AG08395 (cell line): ENCODE data around the gene DNAJC6.

Source experiments
- DNase-seq: peaks from one replicate; pipeline ENCODE4 v3.0.0; 2012; ENCODE audit warnings: mixed read lengths, low spot score

DNAJC6 gene

DNA sequence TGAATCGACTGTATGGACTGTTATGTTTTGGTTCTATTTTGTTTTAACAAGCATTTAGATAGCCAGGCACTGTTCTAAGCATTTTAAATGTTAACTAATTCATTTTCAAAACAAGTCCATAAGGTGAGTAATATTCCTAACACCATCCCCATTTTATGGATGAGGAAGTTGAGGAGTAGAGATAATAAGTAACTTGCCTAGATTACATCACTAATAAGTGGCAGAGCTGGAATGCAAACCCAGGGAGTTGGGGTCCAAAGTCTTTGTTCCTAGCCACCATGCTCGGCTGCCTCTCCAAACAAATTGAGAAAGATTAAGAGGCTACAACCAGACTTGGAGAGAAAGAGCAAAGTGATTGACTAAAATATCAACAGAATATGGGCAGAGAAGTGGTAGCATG is 98.5 kb downstream of the DNAJC6 start:
- no peak for DNase-seq

DNA sequence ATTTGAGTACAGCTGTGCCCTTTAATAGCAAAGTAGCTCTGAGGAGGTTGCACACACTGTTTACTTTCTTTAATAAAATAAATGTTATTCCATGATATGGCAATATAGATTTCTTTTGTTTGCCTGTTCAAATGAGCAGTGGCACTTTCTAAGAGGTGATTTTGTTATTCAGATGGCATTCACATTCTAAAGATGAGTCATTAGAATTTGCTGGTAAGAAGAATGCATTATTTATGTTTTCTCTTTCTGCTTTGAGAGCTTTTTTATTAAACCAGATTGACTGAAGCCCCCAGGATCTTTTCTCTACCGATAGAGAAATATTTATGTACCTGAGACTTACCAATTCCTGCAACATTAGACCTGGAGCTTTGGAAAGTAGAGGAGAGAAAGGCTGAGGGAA is 100.0 kb downstream of the DNAJC6 start:
- no peak for DNase-seq

DNA sequence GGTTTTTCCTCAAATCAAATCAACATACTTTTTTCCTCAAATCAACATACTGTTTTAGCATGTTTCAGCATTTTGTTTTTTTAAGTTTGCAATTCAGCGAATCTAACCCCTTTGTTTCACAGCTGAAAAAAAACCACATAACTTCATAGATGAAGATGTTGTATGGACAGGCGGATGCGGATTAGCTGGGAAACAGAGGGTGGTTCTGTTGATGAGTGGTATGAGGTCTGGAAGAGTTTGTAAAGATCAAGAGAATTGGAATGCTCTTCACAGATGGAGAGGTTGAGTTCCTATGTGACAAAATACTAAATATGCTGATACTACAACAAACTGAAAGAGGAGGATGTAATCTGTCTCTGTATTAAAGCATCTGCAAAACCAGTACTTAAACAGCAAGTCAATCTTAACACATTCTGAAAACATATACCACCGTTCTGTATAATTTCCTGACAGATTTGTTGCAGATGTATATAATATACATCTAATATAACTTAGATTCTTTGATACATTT is 100.5 kb downstream of the DNAJC6 start:
- DNase-seq, result no peak

DNA sequence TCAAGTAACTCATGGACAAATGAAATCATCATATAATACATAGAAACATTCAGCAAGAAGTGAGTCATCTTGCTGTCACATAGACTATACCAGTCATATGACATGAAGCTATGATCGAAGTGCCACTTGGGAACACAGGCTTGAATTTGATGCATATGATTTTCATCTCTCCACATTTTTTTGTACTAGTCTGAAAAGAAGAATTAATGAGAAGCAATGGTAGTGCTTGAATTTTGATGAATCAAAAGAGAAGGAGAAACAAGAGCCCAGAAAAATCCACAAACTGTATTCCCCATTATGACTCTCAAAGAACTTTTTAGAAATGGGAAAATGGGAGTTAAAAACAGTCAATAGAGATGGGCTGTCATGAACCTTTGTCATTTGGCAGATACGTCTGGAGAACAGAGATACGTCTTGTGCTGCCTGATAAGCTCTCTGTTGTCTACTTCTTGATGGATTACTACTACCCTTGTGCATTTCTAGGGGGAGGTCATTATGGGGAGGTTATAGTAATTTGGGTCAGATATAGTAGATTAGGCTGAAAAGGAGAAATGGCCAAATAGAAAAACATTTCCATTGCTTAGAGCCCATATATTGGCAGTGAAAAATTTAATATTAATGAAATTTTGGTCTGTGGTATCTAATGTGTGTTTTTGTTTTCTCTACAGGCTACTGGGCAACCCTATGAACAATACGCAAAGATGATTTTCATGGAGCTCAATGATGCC is 103.1 kb downstream of the DNAJC6 start:
- no peak for DNase-seq

DNA sequence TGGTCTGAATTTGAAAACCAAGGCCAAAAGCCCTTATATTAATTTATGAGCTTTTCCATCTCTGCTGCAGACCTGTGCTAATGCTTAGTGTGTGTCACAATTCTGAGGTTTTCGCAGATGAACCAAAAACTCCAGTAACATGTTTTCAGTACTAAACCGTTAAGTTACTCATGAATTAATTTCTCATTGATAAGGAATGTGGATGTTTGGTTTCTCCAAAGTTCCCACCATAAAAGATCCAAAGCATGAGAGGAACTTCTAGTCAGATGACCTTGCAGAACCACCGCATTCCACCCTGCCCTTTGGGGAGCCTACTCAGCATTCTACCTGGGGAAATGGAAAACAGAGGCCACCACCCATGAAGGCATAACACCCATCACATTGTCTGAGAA is 103.6 kb downstream of the DNAJC6 start:
- DNase-seq, result peak; percentile 32

DNA sequence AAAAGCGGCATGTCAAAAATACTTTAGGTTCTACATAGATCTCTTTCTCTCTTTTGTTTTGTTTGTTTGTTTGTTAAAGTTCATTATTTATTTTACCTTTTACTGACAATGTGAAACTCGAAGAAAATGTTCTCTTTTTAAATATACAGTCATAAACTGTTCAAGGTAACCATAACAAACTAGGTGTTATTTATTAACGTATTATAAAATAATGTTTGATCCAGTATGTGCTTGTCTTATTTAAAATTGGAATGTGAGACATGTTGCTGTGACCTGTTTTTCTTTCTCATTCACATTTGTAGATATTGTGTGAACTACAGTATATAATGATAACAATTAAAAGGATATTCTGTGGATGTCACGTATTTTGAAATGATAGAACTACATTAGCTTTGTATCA is 105.2 kb downstream of the DNAJC6 start:
- DNase-seq, result no peak

DNA sequence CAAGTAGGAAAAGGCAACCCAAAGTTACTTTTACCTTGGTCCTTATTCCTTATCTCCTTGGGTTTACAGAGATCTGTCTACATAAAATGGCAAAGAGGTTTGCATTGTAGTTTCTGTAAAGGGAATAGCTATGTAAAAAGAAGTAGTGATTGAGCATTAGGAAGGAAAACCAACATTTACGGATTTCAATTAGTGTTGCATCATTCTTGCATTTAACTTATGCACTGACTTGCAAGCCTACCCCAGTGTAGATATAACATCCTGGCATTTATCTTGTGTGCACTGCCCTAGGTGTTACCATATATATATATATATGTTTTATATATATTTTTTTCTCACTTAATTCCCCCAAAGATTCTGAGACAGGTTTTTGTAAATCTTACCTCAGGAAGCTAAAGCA is 107.4 kb downstream of the DNAJC6 start:
- no peak for DNase-seq

DNA sequence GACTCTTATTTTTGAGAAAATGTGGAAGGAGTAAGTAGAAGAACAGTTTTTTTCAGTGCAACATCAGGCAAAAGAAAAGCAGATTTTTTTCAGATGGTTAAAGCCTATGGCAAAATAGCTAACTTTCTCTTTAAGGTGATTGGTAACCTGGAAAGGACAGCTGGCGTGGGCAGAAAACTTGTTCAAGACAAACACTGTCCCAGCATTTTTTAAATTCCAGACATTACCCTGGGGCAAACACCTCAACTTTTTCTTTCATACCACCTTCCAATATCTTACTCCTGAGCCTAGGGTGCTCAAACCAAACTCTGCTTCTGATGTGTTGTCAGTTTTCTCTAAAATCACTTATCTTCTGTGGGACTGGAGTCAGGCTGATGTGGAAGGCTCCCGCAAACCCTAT is 108.4 kb downstream of the DNAJC6 start:
- no peak for DNase-seq

DNA sequence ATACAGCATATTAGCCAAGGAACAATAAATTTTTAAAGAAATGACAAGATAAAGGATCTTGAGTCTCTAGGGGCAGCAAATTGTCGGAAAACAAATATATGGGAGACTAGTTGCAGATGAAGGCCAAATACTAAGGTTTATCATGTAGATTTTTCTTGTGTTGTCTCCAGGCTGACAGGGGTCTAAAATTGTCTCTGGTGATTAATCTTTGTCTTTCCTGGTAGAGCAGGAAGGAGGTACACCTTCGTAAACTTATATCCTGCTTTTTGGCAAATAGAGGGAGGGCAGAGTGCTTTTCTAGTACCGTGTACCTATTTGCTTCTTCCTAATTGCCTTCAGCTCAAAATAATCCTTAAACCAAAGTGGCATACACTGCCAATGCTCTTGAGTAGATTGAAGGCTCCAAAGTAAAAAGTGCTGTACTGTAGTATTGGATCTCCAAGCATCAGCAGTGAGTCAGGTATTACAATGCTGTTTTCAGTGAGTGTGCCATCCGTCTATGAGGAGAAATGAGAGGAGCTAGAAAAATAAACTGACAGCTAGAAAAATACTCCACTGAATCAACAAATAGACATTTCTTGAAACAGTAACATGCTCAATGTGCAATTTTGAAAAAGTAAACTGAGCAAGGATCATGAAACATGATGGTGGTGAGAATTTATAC is 109.3 kb downstream of the DNAJC6 start:
- no peak for DNase-seq

DNA sequence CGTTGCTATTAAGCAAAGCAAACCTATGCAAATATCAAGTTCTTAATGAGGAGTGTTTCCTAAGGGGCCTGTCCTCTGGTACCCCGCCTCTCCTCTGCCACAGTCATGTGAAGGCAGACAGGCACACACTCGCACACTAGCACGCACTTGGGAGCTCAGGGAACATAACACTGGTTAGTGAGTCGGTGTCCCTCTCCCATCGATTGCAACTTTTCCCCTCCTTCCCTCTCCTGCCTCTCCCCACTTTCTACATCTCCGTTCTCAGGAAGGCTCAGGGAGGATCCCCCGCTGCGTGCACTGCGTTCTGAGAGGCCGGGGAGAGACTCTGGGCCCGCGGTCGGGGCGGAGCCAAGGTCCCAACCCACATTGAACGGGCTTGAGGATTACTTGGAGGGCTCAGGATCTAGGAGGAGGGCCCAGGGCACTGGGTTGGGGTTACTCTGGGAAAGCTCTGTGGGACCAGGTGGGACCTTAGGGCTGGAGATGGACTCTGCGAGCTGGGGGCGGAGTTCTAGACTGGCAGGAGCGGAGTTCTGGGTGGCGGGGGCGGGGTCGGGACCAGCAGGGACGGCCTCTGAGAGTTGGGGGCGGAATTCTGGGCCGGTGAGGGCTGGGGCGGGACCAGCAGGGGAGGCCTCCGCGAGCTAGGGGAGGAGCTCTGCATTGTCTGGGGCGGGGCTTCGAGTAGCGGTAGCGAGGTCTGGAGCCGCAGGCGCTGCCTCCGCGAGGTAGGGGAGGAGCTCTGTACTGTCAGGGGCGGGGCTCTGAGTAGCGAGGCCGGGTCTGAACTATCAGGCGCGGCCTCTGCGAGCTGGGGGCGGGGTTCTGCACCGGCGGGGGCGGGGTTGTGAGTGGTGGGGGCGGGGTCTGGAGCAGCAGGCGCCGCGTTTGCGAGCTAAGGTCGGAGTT is 110.6 kb downstream of the DNAJC6 start:
- DNase-seq, result peak; percentile 98

DNA sequence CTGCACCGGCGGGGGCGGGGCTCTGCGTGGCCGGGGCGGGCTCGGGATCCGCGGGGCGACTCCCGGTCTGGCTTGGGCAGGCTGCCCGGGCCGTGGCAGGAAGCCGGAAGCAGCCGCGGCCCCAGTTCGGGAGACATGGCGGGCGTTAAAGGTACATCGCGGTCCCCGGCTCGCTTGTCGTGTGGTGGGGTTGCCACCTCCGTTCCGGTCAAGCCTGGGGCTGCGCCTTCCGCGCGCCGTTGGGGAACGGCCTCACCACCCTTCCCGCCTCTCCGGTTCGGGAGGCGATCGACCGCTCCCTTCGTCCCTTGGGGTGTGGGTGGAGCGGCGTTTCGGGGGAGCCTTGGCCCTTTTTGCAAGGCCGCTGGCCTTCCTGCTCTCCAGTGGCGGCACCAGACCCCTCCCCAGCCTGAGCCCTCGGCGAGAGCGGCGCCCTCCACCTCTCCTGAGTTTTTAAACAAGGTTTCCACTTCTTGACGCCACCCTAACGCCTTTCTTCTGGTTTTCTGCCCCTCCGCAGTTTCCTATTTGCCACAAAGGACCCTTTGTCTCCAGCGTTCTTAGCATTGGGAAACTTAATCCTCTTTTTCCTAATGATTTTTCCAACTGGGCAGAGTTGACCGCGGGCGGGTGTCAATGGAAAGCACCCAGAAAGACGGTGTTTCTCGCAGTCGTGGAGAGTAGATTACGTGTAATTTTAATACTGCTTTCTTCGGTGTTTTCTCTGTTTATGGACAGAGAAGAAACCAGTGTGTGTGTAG is 111.4 kb downstream of the DNAJC6 start, which contains the start of the genes LEPR and LEPROT:
Gene LEPR (plus strand): TSS at position 79 of the 761 bp plus-strand sequence. CDS start 144,898 bp downstream, outside the sequence.
Gene LEPROT (plus strand): TSS at position 79 of the 761 bp plus-strand sequence. CDS start 57 bp downstream, at position 136.
- DNase-seq, result no peak

DNA sequence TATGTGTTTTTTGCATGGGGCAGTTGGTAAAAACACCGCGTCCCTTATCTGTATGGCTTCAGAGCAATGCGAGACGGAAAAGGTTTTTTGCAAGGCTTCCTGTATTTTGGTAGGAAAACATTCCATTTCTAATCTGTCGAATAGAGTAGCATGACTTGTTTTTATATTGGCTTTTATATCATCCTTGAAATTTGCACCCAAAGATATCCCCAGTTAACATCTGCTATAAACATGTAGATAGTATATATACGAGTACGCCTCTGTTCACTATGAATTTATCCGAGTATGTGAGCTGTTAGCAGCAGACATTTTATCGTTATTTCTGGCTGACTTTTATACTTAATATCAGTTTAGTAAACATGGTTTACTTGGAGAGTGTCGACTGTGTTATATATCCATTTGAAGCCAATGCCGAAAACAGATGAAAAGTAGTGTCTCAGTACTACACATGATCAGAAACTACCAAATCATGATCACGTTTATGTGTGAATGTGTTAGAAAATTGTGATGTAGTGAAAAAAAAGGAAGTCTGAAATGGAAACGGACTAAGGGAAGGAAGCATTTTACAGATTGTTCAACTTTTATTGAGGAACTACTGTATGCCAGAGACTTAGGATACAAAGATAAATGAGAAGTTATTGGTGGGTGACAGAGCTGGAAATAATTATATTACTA is 112.1 kb downstream of the DNAJC6 start:
- no peak for DNase-seq

DNA sequence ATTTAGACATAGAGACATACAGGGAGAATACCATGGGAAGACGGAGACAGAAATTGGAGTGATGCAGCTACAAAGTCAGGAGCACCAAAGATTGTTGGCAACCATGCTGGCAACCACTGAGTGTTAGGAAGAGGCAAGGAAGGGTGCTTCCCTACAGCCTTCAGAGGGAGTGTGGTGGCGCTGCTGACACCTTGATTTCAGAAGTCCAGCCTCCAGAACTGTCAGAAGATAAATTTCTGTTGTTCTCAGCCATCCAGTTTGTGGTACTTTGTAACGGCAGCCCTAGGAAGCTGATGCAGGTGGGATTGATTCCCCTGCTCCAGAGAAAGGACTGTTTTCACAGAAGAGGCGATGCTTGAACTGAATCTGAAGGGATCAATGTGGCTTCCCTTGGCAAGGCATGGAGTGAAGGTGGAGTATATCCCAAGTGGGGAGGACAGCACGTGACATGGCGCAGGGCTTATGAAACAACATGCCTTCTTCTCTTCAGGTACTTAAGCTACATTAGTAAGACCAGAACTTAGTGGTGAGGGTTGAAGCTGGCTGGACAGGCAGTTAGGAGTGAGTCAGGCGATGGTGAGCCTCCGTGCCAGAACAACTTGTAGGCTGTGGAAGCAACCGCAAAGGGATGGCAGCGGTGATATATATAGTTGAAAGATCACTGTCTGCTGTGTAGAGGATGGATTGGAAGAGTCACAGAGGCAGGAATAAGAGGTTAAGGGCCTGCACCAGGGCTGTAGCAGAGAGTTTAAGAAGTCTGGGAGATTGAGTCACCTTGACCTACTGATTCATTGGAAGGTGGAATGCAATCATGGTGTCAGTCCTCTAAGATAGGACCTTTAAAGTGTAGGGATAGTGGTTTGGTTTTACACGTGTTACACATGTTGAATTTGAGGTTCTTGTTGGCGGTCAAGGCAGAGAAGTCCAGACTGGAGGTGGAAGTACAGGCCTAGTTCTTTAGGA is 113.2 kb downstream of the DNAJC6 start:
- DNase-seq, result no peak

DNA sequence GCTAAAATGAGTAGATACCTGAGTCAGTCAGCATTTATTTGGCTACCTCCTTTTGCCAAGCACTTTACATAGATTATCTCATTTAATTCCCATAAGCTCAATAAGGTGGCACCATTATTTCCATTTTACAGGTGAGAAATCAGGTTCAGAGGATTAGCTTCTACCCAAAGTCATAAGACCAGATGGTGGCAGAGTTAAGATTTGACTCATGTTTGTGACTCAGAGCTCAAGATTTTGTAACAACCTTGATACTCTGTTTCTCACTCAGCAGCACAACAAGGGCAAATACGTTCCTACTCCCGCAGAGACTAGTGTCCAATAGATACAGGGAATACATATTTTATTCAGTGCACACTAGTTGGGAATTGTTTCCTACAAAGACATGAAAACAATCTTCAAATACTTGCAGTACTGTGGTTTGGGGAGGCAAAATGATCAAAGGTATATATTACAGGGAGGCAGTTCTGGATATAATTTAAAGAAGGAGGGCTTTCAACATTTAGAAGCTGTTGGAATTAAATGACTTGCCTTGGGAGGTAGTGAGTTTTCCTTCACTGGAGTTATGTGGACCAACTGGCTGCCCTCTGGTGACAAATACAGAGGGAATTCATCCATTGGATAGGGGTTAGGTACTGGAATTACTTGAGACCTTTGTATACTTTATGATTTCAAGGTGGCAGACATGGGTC is 114.7 kb downstream of the DNAJC6 start:
- DNase-seq, result peak; percentile 62

DNA sequence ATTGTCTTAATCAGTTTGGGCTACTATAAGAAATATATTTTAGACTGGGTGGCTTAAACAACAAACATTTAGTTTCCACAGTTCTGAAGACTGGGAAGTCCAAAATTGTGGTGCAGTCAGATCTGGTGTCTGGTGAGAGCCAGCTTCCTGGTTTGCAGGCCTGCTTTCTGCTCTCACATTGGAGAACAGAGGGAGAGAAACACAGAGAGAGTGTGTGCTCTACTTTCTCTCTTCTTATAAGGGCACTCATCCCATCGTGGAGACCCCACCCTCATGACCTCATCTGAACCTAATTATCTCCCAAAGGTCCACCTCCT is 115.2 kb downstream of the DNAJC6 start:
- no peak for DNase-seq

DNA sequence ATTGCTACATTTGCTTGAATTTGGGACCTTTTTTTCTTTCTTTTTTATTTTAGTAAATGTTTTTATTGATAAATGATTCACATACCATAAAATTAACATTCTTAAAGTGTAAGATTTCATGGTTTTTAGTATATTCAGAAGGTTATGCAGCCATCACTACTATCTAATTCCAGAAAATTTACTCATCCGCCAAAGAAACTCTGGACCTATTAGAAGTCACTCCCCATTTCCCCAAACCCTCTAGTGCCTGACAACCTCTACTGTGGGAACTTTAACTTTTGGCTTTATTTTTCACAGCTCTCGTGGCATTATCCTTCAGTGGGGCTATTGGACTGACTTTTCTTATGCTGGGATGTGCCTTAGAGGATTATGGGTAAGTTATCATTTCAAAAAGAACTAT is 115.7 kb downstream of the DNAJC6 start:
- DNase-seq, result no peak

DNA sequence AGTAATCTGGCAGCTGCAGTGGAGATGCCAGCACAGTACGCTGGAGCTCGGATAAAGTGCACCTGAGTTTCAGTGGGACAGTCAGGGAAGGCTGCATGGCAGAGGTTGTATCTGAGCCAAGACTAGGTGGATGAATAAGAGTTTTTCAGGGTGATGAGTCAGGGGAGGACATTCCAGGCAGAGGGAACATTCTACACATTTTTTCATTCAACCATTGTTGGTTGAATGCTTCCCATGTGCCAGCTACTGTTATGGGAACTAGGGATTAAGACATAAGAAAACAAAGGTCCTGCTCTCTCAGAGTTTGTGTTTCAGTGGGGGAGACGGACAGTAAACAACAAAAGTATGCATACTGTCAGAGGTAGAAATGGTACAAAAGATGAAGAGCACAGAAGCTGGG is 116.4 kb downstream of the DNAJC6 start:
- peak; percentile 81 for DNase-seq

DNA sequence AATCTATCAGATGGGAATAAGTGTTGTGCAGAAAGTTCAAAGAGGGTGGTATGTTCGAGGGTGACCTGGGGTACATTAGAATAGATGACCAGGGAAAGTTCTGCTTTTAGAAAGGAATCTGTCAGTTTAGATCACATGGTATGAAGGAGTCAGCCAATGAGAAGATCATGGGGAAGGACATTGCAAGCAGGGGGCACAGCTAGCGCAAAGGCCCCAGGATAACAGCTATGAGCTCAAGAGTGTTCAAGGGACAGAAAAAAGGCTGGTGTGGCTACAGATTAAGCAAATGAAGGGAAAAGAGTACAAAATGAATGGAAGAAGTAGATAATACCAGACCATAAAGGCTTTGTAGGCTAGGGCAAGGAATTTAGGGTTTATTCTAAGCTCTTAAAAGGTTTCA is 119.7 kb downstream of the DNAJC6 start:
- DNase-seq, result no peak

DNA sequence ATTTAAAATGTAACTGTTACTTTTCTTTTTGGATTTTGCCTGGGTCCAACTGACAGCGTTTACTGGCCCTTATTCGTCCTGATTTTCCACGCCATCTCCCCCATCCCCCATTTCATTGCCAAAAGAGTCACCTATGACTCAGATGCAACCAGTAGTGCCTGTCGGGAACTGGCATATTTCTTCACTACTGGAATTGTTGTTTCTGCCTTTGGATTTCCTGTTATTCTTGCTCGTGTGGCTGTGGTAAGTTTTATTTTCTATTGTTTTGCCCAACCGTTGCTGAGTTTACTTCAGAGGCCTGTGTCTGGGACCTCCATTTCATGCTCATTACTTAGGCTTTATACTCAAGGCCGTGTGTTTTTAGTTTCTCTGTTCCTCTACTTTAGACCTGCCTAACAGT is 120.5 kb downstream of the DNAJC6 start:
- peak; percentile 76 for DNase-seq
